GM12892 (cell line): ENCODE data around the gene SUSD4.

Experiments
- DNase-seq: peaks from one replicate; pipeline ENCODE4 v3.0.0; 2011; ENCODE audit not compliant: insufficient read length
- FAIRE-seq: peaks from 2 replicates; lab custom pipeline; 2011; peaks lifted over from hg19 to GRCh38; lab: Jason Lieb, UNC
- POLR2A ChIP-seq: IDR thresholded peaks from 2 replicates; pipeline ENCODE4 v1.6.1; 2011; ENCODE audit warnings: low read depth, low read length, control low read depth
- POLR2AphosphoS5 ChIP-seq: IDR thresholded peaks from 2 replicates; pipeline ENCODE4 v1.6.1; 2011; ENCODE audit warnings: low read depth, low read length, control low read depth
- TAF1 ChIP-seq: IDR thresholded peaks from 2 replicates; pipeline ENCODE4 v1.6.1; 2011; ENCODE audit warnings: low read depth, mild to moderate bottlenecking, control low read depth, low read length, borderline replicate concordance

Gene SUSD4

DNA sequence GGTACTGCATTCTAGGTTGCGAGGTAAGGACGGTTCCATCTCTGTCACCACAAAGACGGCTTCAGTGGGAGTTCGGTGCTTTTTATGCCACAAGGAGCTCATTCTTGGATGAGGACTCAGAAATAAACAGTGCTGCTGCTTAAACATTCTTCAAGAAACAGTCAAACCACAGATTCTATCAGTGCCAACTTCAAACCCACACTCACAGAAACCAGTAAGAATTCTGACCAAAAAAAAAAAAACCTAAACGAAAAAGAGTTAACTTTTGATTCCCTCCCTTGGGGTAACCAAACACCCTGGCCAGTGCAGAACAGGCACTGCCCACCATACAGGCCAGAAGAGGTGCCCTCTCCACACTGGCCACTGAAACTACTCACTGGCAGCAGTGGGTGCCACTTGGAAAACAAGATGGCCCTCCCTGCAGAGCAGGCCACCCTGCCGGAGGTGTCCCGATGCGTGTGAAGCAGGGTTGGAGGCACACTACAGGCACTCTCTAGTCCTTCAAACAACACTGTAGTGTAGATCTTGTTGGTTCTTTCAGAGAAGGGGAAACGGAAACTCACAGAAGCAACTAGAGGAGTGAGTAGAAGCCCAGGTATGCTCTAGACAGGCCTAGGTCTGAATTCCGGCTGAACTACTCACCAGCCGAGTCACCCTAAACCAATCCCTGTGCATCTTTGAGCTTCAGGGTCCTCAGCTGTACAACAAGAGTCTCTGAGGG is 133.7 kb downstream of the SUSD4 start:
- no peak for FAIRE-seq
- no peak for DNase-seq
- TF ChIP-seq POLR2A (no peak), TAF1 (no peak), POLR2AphosphoS5 (no peak)

GRCh38 chr1:223229756-223230155 is 134.2 kb downstream of the SUSD4 start:
- FAIRE-seq (no peak), DNase-seq (no peak)
- TF ChIP-seq POLR2A (no peak), TAF1 (no peak), POLR2AphosphoS5 (no peak)

DNA sequence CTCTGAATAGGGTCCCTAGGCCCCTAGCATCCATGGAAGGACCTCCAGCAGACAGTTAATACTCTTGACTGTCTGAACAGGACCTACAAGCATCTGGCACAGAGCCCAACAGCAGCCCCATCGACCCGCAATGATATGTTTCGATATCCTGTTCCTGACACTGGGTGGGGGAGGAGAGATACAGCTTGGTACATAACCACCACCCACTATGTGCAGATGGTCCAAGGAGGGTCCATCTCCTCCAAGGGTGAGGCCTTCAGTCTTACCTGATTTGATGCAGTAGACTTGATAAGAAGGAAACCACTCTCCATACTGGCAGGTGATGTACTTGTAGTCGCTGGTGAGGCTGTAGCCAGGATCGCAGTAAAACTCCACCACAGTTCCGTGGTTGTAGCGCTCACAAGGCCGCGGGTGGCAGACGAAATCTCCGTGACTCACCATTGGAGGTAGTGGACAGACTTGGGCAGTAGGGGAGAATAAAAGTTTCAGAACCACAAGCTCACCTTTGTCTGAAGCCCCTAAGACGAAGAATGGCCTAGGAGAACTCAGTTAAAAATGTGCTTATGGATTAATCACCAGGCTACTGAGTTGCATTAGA is 134.9 kb downstream of the SUSD4 start:
- TF ChIP-seq POLR2AphosphoS5 (no peak), POLR2A (no peak), TAF1 (no peak)
- no peak for DNase-seq
- no peak for FAIRE-seq

- FAIRE-seq: no peak
- no peak for TF ChIP-seq TAF1
- no peak for TF ChIP-seq POLR2A
- no peak for TF ChIP-seq POLR2AphosphoS5
Observed at GRCh38 chr1:223228201-223228600, 135.8 kb downstream of the SUSD4 start.

GRCh38 chr1:223227486-223228196 is 136.3 kb downstream of the SUSD4 start:
- FAIRE-seq: no peak
- TF ChIP-seq POLR2AphosphoS5: no peak
- no peak for TF ChIP-seq POLR2A
- no peak for TF ChIP-seq TAF1
- no peak for DNase-seq

More at GRCh38 chr1:223228201-223228600, 135.8 kb downstream of the SUSD4 start:
- no peak for DNase-seq

DNA sequence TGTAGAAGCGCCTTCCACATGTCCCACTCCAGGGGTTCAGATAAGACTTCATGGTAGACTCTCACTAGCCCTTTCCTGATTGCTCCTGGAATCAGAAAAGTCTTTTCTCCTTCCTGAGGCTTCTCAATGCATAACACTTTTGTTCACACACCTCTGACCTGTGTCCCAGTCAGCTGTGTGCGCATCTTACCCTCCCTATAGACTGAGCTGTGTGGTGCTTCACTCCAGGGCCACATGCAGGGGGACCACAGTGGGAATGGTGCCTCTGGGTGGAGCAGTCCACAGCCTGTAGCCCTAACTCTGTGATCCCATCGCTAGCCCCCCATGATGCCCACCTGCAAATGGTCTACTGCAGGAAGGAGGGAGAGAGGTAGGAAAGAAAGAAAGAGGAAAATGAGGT is 136.9 kb downstream of the SUSD4 start:
- DNase-seq (no peak), FAIRE-seq (no peak)
- TF ChIP-seq TAF1: no peak
- TF ChIP-seq POLR2AphosphoS5: no peak
- no peak for TF ChIP-seq POLR2A

DNA sequence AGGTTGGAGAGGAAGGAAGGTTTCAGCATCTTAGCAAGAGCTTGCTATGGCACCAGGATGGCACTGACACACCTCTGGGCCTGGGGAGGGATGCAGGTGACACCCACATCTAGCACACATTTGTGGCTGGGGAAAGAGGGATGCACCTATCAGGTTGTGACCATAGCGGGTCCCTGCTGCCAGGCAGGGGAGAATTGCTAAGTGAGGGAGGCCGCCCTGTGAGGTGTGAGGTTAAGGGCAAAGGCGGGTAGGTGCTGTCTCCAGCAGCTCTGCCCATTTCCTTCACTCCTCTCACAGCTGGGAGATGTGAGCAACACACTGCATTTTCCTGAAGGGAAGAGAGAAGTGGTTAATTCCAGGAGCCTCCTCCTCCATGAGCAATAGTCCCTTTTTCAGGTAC is 137.7 kb downstream of the SUSD4 start:
- no peak for TF ChIP-seq POLR2A
- no peak for TF ChIP-seq POLR2AphosphoS5
- no peak for TF ChIP-seq TAF1
- DNase-seq (no peak), FAIRE-seq (no peak)

DNA sequence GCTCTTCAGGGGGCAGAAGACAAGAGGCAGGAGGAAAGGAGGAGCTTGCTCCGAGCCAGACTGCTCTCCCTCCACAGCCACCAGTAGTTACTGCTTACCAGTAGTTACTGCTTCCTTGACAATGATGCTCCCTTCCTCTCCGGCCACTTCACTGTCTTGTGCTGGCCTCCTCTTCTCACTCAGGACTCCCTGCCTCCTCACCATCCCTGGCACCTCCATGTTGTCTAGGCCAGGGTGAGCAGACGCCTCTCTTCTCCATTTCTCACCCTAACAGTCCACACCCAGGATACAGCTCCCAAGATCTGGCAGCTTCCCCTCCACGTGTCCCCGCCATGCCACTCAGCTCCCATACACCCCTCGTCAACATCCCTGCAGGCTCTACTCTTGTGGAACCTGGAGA is 138.5 kb downstream of the SUSD4 start:
- DNase-seq (no peak), FAIRE-seq (no peak)
- TF ChIP-seq POLR2A: no peak
- TF ChIP-seq POLR2AphosphoS5: no peak
- TF ChIP-seq TAF1: no peak

GRCh38 chr1:223225061-223225460 is 138.9 kb downstream of the SUSD4 start:
- DNase-seq (no peak), FAIRE-seq (no peak)
- no peak for TF ChIP-seq POLR2A
- TF ChIP-seq TAF1: no peak
- no peak for TF ChIP-seq POLR2AphosphoS5

- no peak for FAIRE-seq
- no peak for DNase-seq
Observed at GRCh38 chr1:223224465-223224864, 139.5 kb downstream of the SUSD4 start.

DNA sequence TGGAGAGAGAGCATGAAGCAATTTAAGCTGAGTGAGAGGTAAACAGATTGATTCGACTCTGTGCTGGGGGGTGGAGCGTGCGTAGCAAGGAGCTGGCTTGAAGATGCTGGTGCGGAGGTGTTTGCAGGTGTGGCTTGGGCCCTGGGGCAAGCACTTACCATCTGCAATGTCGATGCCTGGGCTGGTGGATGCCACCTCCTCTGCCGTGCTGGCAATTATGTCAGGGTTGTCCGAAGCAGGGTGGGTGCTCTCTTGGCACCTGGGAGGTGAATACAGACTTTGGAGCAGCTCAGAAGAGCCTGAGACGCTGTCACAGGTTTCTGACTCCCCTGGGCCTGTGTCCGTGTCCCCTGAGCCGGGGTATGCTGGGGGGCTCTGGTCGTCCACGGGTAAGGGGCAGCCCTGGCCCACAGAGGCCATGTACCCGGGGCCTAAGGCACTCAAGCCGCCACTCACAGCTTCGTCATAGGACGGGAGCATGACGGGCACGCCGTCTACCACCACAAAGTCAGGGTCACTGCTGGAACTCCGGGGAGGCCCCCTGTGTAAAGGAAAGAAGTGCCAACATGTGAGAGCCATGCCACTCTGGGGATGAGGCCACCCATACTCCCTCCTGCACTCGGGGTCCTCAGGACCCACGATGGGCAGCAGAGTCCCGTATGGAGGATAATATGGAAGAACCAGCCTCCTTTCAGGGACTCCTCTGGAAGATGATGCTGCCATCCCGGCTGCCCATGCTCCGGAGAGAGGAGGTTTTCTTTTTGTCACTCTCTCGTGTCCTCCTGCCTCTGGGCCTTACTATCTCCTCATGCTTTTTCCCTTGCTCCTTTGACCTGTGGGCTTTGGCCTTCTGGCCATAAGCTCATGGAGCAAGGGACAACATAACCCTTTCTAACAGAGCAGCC is 140.6 kb downstream of the SUSD4 start:
- DNase-seq (no peak), FAIRE-seq (no peak)
- TF ChIP-seq POLR2A (no peak), TAF1 (no peak), POLR2AphosphoS5 (no peak)

More at GRCh38 chr1:223224465-223224864, 139.5 kb downstream of the SUSD4 start:
- TF ChIP-seq POLR2A: no peak
- TF ChIP-seq TAF1: no peak
- TF ChIP-seq POLR2AphosphoS5: no peak
